Embryonic facial prominence (tissue), 1 donor: ENCODE results near the gene PAX8.

ENCODE experiments used
- DNase-seq: peaks from one replicate; pipeline ENCODE4 v3.0.0-alpha.2; 2016; ENCODE audit errors: extremely low spot score

The PAX8 gene

GRCh38 chr2:113220970-113221708 is 57.6 kb downstream of the PAX8 start:
- no peak for DNase-seq

GRCh38 chr2:113219889-113220641 is 58.7 kb downstream of the PAX8 start:
- no peak for DNase-seq

- DNase-seq: no peak
Measured at GRCh38 chr2:113219525-113219888, 59.2 kb downstream of the PAX8 start.

GRCh38 chr2:113219092-113219441 is 59.7 kb downstream of the PAX8 start:
- DNase-seq: no peak

GRCh38 chr2:113218283-113219091 is 60.2 kb downstream of the PAX8 start:
- DNase-seq: no peak

GRCh38 chr2:113217455-113218282 is 61.1 kb downstream of the PAX8 start:
- DNase-seq: no peak

- no peak for DNase-seq
Measured at GRCh38 chr2:113216891-113217454, 61.7 kb downstream of the PAX8 start.

GRCh38 chr2:113216321-113216720 is 62.4 kb downstream of the PAX8 start:
- DNase-seq: no peak

- no peak for DNase-seq
Measured at GRCh38 chr2:113215056-113215455, 63.7 kb downstream of the PAX8 start.

- DNase-seq: no peak
Measured at GRCh38 chr2:113214141-113214540, 64.6 kb downstream of the PAX8 start.

- no peak for DNase-seq
Measured at GRCh38 chr2:113213061-113213930, 65.4 kb downstream of the PAX8 start.

GRCh38 chr2:113212245-113213060 is 66.3 kb downstream of the PAX8 start:
- no peak for DNase-seq

- DNase-seq: no peak
Measured at GRCh38 chr2:113211226-113212105, 67.3 kb downstream of the PAX8 start.

- DNase-seq: no peak
Measured at GRCh38 chr2:113209646-113210171, 69.0 kb downstream of the PAX8 start.

GRCh38 chr2:113209011-113209645 is 69.6 kb downstream of the PAX8 start:
- no peak for DNase-seq

GRCh38 chr2:113208396-113208795 is 70.3 kb downstream of the PAX8 start:
- no peak for DNase-seq

- DNase-seq: no peak
Measured at GRCh38 chr2:113207021-113207420, 71.7 kb downstream of the PAX8 start.

GRCh38 chr2:113206251-113206650 is 72.5 kb downstream of the PAX8 start:
- DNase-seq: no peak
